GM12878 (cell line): Measurements from ENCODE around the gene TUNAR.

ENCODE experiments used
- ATF3 ChIP-seq: IDR thresholded peaks from 2 replicates; pipeline ENCODE4 v1.6.1; 2011; ENCODE audit warnings: low read depth, mild to moderate bottlenecking, low read length, moderate library complexity, borderline replicate concordance; ENCODE audit errors: extremely low read depth
- CBFB ChIP-seq: IDR thresholded peaks from 2 replicates; pipeline ENCODE4 v1.6.1; 2016; ENCODE audit warnings: antibody characterized with exemption, low read depth
- CREB1 ChIP-seq: IDR thresholded peaks from 2 replicates; pipeline ENCODE4 v1.6.1; 2012; ENCODE audit warnings: low read depth, mild to moderate bottlenecking, inconsistent platforms
- CTCF ChIP-seq, 3 experiments: IDR thresholded peaks in 2 of 3; conservative IDR thresholded peaks in 1 of 3; 2 replicates each; pipeline ENCODE4 v1.5.1; 2011; ENCODE audit warnings: low read depth in 3 of 3, low read length in 3 of 3, mild to moderate bottlenecking in 3 of 3, control low read depth in 2 of 3, moderate library complexity in 2 of 3, inconsistent platforms in 1 of 3, mixed read lengths in 1 of 3; ENCODE audit not compliant: control insufficient read depth in 2 of 3, insufficient read depth in 1 of 3; ENCODE audit errors: extremely low read depth in 1 of 3
- ETV6 ChIP-seq, 2 experiments: fragments of 450-650 bp in 1 of 2; IDR thresholded peaks in 1 of 2; conservative IDR thresholded peaks in 1 of 2; 2 replicates each; pipeline ENCODE4 v1.6.1; 2014; ENCODE audit warnings: antibody characterized with exemption in 1 of 2, borderline replicate concordance in 1 of 2, low read depth in 1 of 2, mild to moderate bottlenecking in 1 of 2, moderate library complexity in 1 of 2
- NRF1 ChIP-seq: conservative IDR thresholded peaks from 2 replicates; pipeline ENCODE4 v1.6.1; 2011; ENCODE audit warnings: mild to moderate bottlenecking, low read depth, low read length, improper control_type of control experiment
- SIN3A ChIP-seq: IDR thresholded peaks from 2 replicates; pipeline ENCODE4 v1.6.1; 2012; ENCODE audit warnings: low read depth, low read length, improper control_type of control experiment
- TF ChIP-seq, protein P1 (sequence below): IDR thresholded peaks from 2 replicates; pipeline ENCODE4 v1.6.1; 2011; ENCODE audit warnings: mild to moderate bottlenecking, low read depth, low read length, moderate library complexity; ENCODE audit not compliant: insufficient replicate concordance

DNA sequence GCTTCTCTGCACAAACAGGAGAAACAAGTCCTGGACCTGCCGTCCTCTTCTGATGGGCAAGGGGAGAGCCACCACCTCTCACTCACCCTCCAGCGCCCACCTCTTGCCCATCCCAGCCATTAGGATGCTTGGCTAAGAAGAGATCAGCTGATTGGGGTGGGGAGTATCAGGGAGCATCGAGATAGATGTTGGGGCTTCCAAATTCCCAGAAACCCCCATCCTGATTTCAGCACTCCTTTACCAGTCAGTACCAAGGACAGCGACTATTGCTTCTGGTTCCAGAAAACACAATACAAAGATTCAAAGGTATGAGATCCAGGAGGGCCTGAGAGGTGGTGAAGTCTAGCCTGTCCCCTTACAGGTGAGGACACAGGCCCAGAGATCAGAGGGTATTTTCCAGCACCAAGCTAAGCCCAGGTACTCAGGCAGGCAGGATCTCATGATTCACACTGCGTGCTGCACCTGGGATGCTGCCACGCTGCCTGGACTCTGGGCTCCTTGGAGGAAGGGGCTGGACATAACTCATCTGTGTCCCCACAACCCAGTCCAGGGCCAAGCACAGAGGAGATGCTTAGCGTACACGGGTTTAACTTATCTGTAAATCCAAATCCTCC, 76.6 kb downstream of the TUNAR start:
- TF ChIP-seq ATF3 = no peak
- TF ChIP-seq SIN3A = no peak
- TF ChIP-seq CBFB = no peak
- TF ChIP-seq, protein P1, sequence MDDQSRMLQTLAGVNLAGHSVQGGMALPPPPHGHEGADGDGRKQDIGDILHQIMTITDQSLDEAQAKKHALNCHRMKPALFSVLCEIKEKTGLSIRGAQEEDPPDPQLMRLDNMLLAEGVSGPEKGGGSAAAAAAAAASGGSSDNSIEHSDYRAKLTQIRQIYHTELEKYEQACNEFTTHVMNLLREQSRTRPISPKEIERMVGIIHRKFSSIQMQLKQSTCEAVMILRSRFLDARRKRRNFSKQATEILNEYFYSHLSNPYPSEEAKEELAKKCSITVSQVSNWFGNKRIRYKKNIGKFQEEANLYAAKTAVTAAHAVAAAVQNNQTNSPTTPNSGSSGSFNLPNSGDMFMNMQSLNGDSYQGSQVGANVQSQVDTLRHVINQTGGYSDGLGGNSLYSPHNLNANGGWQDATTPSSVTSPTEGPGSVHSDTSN = no peak
- TF ChIP-seq NRF1 = no peak
- no peak for TF ChIP-seq CTCF (IDR thresholded peaks at IDR 0.05 in 2 of 3, conservative IDR thresholded peaks at IDR 0.05 in 1 of 3; ENCODE audit: control insufficient read depth in 2 of 3, extremely low read depth in 1 of 3, insufficient read depth in 1 of 3, low read depth in 3 of 3, low read length in 3 of 3)
- TF ChIP-seq ETV6 (conservative IDR thresholded peaks at IDR 0.05 in 1 of 2, IDR thresholded peaks at IDR 0.05 in 1 of 2; ENCODE audit: borderline replicate concordance in 1 of 2, low read depth in 1 of 2) = no peak
- no peak for TF ChIP-seq CREB1
